C4-2B (cell line): Measurements from ENCODE around the gene GLYR1.

Source experiments
- CTCF ChIP-seq: fragments of 450-650 bp; conservative IDR thresholded peaks from 2 replicates; pipeline ENCODE4 v1.5.1; 2017; ENCODE audit warnings: mild to moderate bottlenecking
- ZFX ChIP-seq: fragments of 450-650 bp; IDR thresholded peaks from 2 replicates; pipeline ENCODE4 v1.6.1; 2017

DNA sequence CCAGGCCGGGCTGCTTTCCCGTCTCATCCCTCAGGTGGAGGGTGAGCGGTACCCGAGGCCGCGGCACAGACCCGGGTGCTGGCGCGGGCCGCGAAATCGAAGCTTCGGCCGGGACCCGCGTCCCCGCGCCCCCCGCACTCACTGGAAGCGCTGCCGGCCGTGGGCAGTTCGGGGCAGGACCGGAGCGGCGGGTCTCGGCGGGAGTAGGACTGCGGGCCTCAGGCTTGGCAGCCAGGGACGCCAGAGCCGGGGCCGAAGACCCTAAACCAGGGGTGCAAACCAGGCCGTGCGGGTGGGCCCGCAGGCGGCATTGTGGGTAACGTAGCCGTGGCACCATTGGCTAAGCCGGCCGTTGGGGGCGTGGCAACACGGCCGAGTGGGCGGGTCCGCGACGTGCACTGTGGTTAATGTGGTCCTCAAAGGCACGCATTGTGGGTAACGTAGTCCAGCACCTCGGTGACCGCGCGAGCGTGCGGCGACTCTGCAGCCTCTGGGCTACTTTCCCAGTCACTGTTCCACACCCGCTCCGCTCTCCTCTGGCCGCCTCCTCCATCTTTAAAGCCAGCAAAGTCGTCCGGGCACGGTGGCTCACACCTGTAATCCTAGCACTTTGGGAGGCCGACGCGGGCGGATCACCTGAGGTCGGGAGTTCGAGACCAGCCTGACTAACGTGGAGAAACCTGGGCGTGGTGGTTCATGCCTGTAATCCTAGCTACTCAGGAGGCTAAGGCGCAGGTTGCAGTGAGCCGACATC lies 80.0 kb downstream of the GLYR1 start, which contains the start of gene ZNF500:
- no peak for TF ChIP-seq CTCF
- TF ChIP-seq ZFX = peak; percentile 92; the same call in 1 of the 2 replicates
